Measurements from ENCODE around the gene LILRA6. TPM values are rescaled to one million over a fixed set of nuclear protein-coding genes. Genes with fewer than 3 reads are reported as not detected.
"Not testable (repeated sequence)": the region's sequence is repeated elsewhere in the genome, so short reads cannot be mapped to it uniquely, and the experiment has no call there.

The LILRA6 gene
- total RNA-seq, 2 donors from 2014 or later: 0.54 to 2.3 TPM

- Histone ChIP-seq H3K27me3 (no peaks in the 10 kb centered on the region), H3K9me3 (no peaks in the 10 kb centered on the region), H3K36me3 (no peaks in the 10 kb centered on the region), H3K9ac (ENCODE audit: low read depth in 2 of 2, low read length in 2 of 2) (no peak overlapping the region), H3K4me1 (no peaks in the 10 kb centered on the region), H3K4me3 (no peak overlapping the region), H3K27ac (no peak overlapping the region)
- no peak for DNase-seq
- intact Hi-C loops (cut with DNase I): no loop called here
- TF ChIP-seq, protein P1, sequence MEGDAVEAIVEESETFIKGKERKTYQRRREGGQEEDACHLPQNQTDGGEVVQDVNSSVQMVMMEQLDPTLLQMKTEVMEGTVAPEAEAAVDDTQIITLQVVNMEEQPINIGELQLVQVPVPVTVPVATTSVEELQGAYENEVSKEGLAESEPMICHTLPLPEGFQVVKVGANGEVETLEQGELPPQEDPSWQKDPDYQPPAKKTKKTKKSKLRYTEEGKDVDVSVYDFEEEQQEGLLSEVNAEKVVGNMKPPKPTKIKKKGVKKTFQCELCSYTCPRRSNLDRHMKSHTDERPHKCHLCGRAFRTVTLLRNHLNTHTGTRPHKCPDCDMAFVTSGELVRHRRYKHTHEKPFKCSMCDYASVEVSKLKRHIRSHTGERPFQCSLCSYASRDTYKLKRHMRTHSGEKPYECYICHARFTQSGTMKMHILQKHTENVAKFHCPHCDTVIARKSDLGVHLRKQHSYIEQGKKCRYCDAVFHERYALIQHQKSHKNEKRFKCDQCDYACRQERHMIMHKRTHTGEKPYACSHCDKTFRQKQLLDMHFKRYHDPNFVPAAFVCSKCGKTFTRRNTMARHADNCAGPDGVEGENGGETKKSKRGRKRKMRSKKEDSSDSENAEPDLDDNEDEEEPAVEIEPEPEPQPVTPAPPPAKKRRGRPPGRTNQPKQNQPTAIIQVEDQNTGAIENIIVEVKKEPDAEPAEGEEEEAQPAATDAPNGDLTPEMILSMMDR (IDR thresholded peaks at IDR 0.05): no peak
Measured at GRCh38 chr19:54218960-54219661, 23.5 kb downstream of the LILRA6 start.

DNA sequence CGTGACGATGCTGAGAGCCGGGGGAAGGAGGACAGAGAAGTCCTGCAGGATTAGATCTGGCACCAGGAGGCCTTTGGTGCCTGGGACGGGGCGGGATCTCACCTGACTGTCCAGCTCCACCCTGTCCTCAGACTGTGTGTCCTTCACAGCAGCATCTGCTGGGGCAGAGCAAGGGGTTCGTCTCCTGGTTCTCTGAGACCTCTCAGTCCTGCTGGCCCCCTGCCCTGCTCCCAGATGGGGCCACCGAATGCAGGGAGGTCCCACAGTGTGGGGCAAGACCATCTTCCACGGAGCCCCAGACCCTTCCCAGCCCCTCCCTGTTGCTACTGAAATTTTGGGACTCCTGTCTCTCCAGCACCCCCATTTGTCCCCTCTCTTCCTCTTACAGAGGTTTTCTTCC lies 24.3 kb downstream of the LILRA6 start:
- H3K4me1 ChIP-seq: no peaks in the 10 kb centered on the region
- intact Hi-C loops (cut with DNase I): no loop called here
- DNase-seq: no peak
- H3K9me3 ChIP-seq: no peaks in the 10 kb centered on the region
- no peak overlapping the region for H3K4me3 ChIP-seq
- no peak overlapping the region for H3K27ac ChIP-seq
- no peaks in the 10 kb centered on the region for H3K36me3 ChIP-seq
- no peaks in the 10 kb centered on the region for H3K27me3 ChIP-seq
- TF ChIP-seq, protein P1 (IDR thresholded peaks at IDR 0.05): no peak
- no peak overlapping the region for H3K9ac ChIP-seq (ENCODE audit: low read depth in 2 of 2, low read length in 2 of 2)

GRCh38 chr19:54217517-54218247 lies 24.9 kb downstream of the LILRA6 start:
- H3K9ac ChIP-seq (ENCODE audit: low read depth in 2 of 2, low read length in 2 of 2); H3K36me3 ChIP-seq: not testable (repeated sequence)

GRCh38 chr19:54216869-54217268 lies 25.7 kb downstream of the LILRA6 start:
- Histone ChIP-seq H3K9me3 (no peaks in the 10 kb centered on the region), H3K4me3 (no peak overlapping the region), H3K4me1 (no peaks in the 10 kb centered on the region), H3K27me3 (no peaks in the 10 kb centered on the region), H3K36me3 (no peaks in the 10 kb centered on the region), H3K9ac (ENCODE audit: low read depth in 2 of 2, low read length in 2 of 2) (no peak overlapping the region), H3K27ac (no peak overlapping the region)
- DNase-seq: no peak
- TF ChIP-seq, protein P1 (IDR thresholded peaks at IDR 0.05): no peak
- intact Hi-C loops (cut with DNase I): no loop called here

More at GRCh38 chr19:54217517-54218247, 24.9 kb downstream of the LILRA6 start:
- DNase-seq; H3K27ac ChIP-seq; H3K4me1 ChIP-seq; H3K27me3 ChIP-seq; intact Hi-C loops (cut with DNase I); H3K9me3 ChIP-seq; H3K4me3 ChIP-seq: not testable (repeated sequence)

GRCh38 chr19:54214734-54215133 lies 27.9 kb downstream of the LILRA6 start:
- H3K27ac ChIP-seq; H3K9me3 ChIP-seq; H3K27me3 ChIP-seq; H3K36me3 ChIP-seq; H3K4me1 ChIP-seq; intact Hi-C loops (cut with DNase I); H3K9ac ChIP-seq (ENCODE audit: low read depth in 2 of 2, low read length in 2 of 2); DNase-seq; H3K4me3 ChIP-seq: not testable (repeated sequence)

DNA sequence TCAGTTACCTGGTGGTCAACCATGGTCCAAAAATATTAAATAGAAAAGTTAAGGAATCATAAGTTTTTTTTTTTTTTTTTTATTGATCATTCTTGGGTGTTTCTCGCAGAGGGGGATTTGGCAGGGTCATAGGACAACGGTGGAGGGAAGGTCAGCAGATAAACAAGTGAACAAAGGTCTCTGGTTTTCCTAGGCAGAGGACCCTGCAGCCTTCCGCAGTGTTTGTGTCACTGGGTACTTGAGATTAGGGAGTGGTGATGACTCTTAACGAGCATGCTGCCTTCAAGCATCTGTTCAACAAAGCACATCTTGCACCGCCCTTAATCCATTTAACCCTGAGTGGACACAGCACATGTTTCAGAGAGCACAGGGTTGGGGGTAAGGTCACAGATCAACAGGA lies 28.4 kb downstream of the LILRA6 start:
- H3K9ac ChIP-seq (ENCODE audit: low read depth in 2 of 2, low read length in 2 of 2); H3K27ac ChIP-seq; H3K9me3 ChIP-seq; H3K4me3 ChIP-seq; H3K27me3 ChIP-seq; H3K36me3 ChIP-seq; intact Hi-C loops (cut with DNase I); DNase-seq: not testable (repeated sequence)
- H3K4me1 ChIP-seq: peaks cover 12% of the 10 kb centered on the region

DNA sequence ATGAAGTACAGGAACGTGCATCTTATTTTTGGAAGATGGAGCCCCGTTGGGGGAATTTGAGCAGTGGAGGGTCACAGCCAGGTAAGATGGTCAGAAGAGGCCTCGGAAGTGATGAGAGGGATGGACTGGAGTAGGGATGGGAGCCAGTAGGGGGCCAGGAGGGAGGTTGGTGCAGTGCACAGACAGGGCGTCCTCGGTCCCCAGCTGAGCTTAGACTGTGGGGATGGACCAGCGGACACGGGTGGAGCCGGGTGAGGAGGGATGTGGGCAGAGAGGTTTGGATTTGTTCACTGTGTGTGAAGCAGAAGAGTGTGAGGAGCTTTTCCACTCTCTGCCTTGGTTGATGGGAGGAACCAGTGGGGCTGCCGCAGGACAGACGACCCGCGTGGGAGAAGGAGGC lies 31.4 kb downstream of the LILRA6 start:
- peaks cover 18% of the 10 kb centered on the region for H3K4me1 ChIP-seq
- H3K36me3 ChIP-seq: peaks cover 3% of the 10 kb centered on the region
- intact Hi-C loops (cut with DNase I): no loop called here
- H3K27me3 ChIP-seq: no peaks in the 10 kb centered on the region
- no peak for DNase-seq
- TF ChIP-seq, protein P1 (IDR thresholded peaks at IDR 0.05): no peak
- peak overlapping the region; percentile 42 for H3K27ac ChIP-seq
- no peak overlapping the region for H3K4me3 ChIP-seq
- H3K9me3 ChIP-seq: no peaks in the 10 kb centered on the region
- peak overlapping the region; percentile 7 to 28 for H3K9ac ChIP-seq (ENCODE audit: low read depth in 2 of 2, low read length in 2 of 2)
